IMR-90 (cell line): ENCODE measurements around the gene GTPBP4. TPM values are rescaled to one million over a fixed set of nuclear protein-coding genes. Genes with fewer than 3 reads are reported as not detected.

Experiments used
- ATAC-seq: fragments of 200-7000 bp; cut with Tn5 transposase; 2 replicates; pipeline ENCODE4 v1.9.1; 2020; ENCODE audit warnings: low read depth, mild to moderate bottlenecking, moderate library complexity
- BruUV-seq: library from RNA; stranded (reverse); fragments of 400-500 nt; replicated peaks from 2 replicates; lab custom pipeline; 2021; lab: Mats Ljungman, UMichigan
- CTCF ChIA-PET: fragments of 300-600 bp; formaldehyde crosslinking; extraction: SDS; loops from one replicate; lab custom pipeline; 2021; ENCODE audit warnings: antibody characterized with exemption; lab: Yijun Ruan, JAX
- POLR2A ChIA-PET: fragments of 300-600 bp; sonication (Branson Sonifier 250); formaldehyde crosslinking; loops from one replicate; lab custom pipeline; 2022; ENCODE audit warnings: antibody characterized with exemption; ENCODE audit not compliant: unreplicated experiment; lab: Charles Lee
- DNase-seq: peaks from one replicate; pipeline ENCODE4 v3.0.0; 2013
- H2AFZ ChIP-seq: replicated peaks from 2 replicates; pipeline ENCODE3; 2013; ENCODE audit warnings: low read length, mild to moderate bottlenecking; ENCODE audit not compliant: poor library complexity
- H2AK5ac ChIP-seq: 2 replicates; pipeline ENCODE4 v1.6.1; 2013; ENCODE audit warnings: low read depth, low read length, inconsistent platforms
- H2AK9ac ChIP-seq: replicated peaks from 2 replicates; pipeline ENCODE3; 2013; ENCODE audit warnings: mild to moderate bottlenecking, low read depth, low read length, moderate library complexity; ENCODE audit not compliant: poor library complexity
- H2BK120ac ChIP-seq: 2 replicates; pipeline ENCODE4 v1.6.1; 2013; ENCODE audit warnings: low read depth, low read length, inconsistent platforms
- H2BK15ac ChIP-seq: 3 replicates; pipeline ENCODE4 v1.6.1; 2013; ENCODE audit warnings: low read depth, low read length, inconsistent platforms
- H2BK20ac ChIP-seq: 2 replicates; pipeline ENCODE4 v1.6.1; 2013; ENCODE audit warnings: low read depth, mild to moderate bottlenecking, inconsistent platforms, low read length, moderate library complexity
- H2BK5ac ChIP-seq: 2 replicates; pipeline ENCODE4 v1.6.1; 2013; ENCODE audit warnings: mild to moderate bottlenecking, low read depth, low read length, inconsistent platforms; ENCODE audit not compliant: poor library complexity, severe bottlenecking
- H3K14ac ChIP-seq: replicated peaks from 2 replicates; pipeline ENCODE4 v1.6.1; 2013; ENCODE audit warnings: low read depth, low read length, inconsistent platforms
- H3K18ac ChIP-seq: 2 replicates; pipeline ENCODE4 v1.6.1; 2013; ENCODE audit warnings: low read depth, low read length, control low read depth
- H3K23ac ChIP-seq: 2 replicates; pipeline ENCODE4 v1.6.1; 2013; ENCODE audit warnings: low read depth, low read length, inconsistent platforms
- H3K27ac ChIP-seq: 2 replicates; pipeline ENCODE4 v1.5.1; 2013; ENCODE audit warnings: mild to moderate bottlenecking, control low read depth, low read length; ENCODE audit not compliant: insufficient read depth
- H3K27me3 ChIP-seq: 2 replicates; pipeline ENCODE4 v1.6.1; 2013; ENCODE audit warnings: low read length; ENCODE audit not compliant: control insufficient read depth, insufficient read depth
- H3K36me3 ChIP-seq: 2 replicates; pipeline ENCODE4 v1.6.1; 2013; ENCODE audit warnings: low read length, mixed read lengths; ENCODE audit not compliant: control insufficient read depth, insufficient read depth
- H3K4ac ChIP-seq: 2 replicates; pipeline ENCODE4 v1.6.1; 2013; ENCODE audit warnings: low read depth, low read length, inconsistent platforms
- H3K4me1 ChIP-seq: 2 replicates; pipeline ENCODE4 v1.6.1; 2013; ENCODE audit warnings: low read length, mixed read lengths; ENCODE audit not compliant: control insufficient read depth, insufficient read depth
- H3K4me2 ChIP-seq: 2 replicates; pipeline ENCODE4 v1.6.1; 2013; ENCODE audit warnings: low read depth, mild to moderate bottlenecking, control low read depth, low read length, moderate library complexity
- H3K4me3 ChIP-seq: 2 replicates; pipeline ENCODE4 v1.5.1; 2013; ENCODE audit warnings: low read depth, mild to moderate bottlenecking, control low read depth, low read length, moderate library complexity; ENCODE audit not compliant: insufficient read depth
- H3K56ac ChIP-seq: 2 replicates; pipeline ENCODE4 v1.6.1; 2013; ENCODE audit warnings: low read length, inconsistent platforms; ENCODE audit not compliant: insufficient read depth; ENCODE audit errors: extremely low read depth
- H3K79me1 ChIP-seq, 2 experiments: 2 replicates each; pipeline ENCODE4 v1.6.1; 2013; ENCODE audit warnings: low read length in 2 of 2, inconsistent platforms in 1 of 2, low read depth in 1 of 2
- H3K9ac ChIP-seq: 2 replicates; pipeline ENCODE4 v1.6.1; 2013; ENCODE audit warnings: low read depth, low read length, control low read depth
- H3K9me1 ChIP-seq: 2 replicates; pipeline ENCODE4 v1.6.1; 2013; ENCODE audit warnings: low read length, inconsistent platforms; ENCODE audit not compliant: insufficient read depth
- H3K9me3 ChIP-seq: 2 replicates; pipeline ENCODE4 v1.6.1; 2013; ENCODE audit warnings: low read length; ENCODE audit not compliant: control insufficient read depth, insufficient read depth
- H4K20me1 ChIP-seq: 2 replicates; pipeline ENCODE4 v1.6.1; 2013; ENCODE audit warnings: low read length, inconsistent platforms; ENCODE audit not compliant: insufficient read depth
- H4K5ac ChIP-seq: 2 replicates; pipeline ENCODE4 v1.6.1; 2013; ENCODE audit warnings: mild to moderate bottlenecking, low read depth, low read length, control low read depth
- H4K8ac ChIP-seq, 2 experiments: 2 replicates each; pipeline ENCODE4 v1.6.1; 2013; ENCODE audit warnings: low read depth in 2 of 2, low read length in 2 of 2, control low read depth in 1 of 2, inconsistent platforms in 1 of 2
- H4K91ac ChIP-seq: 2 replicates; pipeline ENCODE4 v1.6.1; 2013; ENCODE audit warnings: low read depth, low read length, inconsistent platforms; ENCODE audit not compliant: insufficient read depth
- BHLHE40 ChIP-seq: fragments of 150-350 bp; IDR thresholded peaks from 2 replicates; pipeline ENCODE4 v1.6.1; 2016; ENCODE audit warnings: mild to moderate bottlenecking, low read depth, low read length
- CEBPB ChIP-seq: IDR thresholded peaks from 2 replicates; pipeline ENCODE4 v1.6.1; 2012; ENCODE audit warnings: low read depth, low read length, improper control_type of control experiment
- CHD1 ChIP-seq: IDR thresholded peaks from 2 replicates; pipeline ENCODE4 v1.6.1; 2012; ENCODE audit warnings: low read depth, low read length, improper control_type of control experiment
- FOS ChIP-seq: fragments of 150-350 bp; IDR thresholded peaks from 2 replicates; pipeline ENCODE4 v1.6.1; 2016; ENCODE audit warnings: low read depth, low read length
- MAFK ChIP-seq: IDR thresholded peaks from 2 replicates; pipeline ENCODE4 v1.6.1; 2012; ENCODE audit warnings: low read depth, low read length, improper control_type of control experiment
- MAZ ChIP-seq: IDR thresholded peaks from 2 replicates; pipeline ENCODE4 v1.6.1; 2012; ENCODE audit warnings: low read depth, mild to moderate bottlenecking, low read length, improper control_type of control experiment, moderate library complexity, borderline replicate concordance
- MXI1 ChIP-seq: IDR thresholded peaks from 2 replicates; pipeline ENCODE4 v1.6.1; 2012; ENCODE audit warnings: low read depth, mild to moderate bottlenecking, low read length, moderate library complexity, borderline replicate concordance
- NFE2L2 ChIP-seq: fragments of 150-350 bp; IDR thresholded peaks from 2 replicates; pipeline ENCODE4 v1.6.1; 2016; ENCODE audit warnings: low read depth, mild to moderate bottlenecking, low read length
- POLR2A ChIP-seq: IDR thresholded peaks from 2 replicates; pipeline ENCODE4 v1.6.1; 2012; ENCODE audit warnings: mild to moderate bottlenecking, low read depth, low read length
- RAD21 ChIP-seq: IDR thresholded peaks from 2 replicates; pipeline ENCODE4 v1.6.1; 2012; ENCODE audit warnings: low read length, improper control_type of control experiment
- RCOR1 ChIP-seq: IDR thresholded peaks from 2 replicates; pipeline ENCODE4 v1.6.1; 2012; ENCODE audit warnings: mild to moderate bottlenecking, low read length, improper control_type of control experiment; ENCODE audit not compliant: insufficient replicate concordance
- RFX5 ChIP-seq: IDR thresholded peaks from 2 replicates; pipeline ENCODE4 v1.8.0; 2012; ENCODE audit warnings: low read depth, mild to moderate bottlenecking, low read length, moderate library complexity
- SMC3 ChIP-seq: fragments of 150-350 bp; IDR thresholded peaks from 2 replicates; pipeline ENCODE4 v1.6.1; 2016; ENCODE audit warnings: low read depth, mild to moderate bottlenecking, antibody characterized with exemption, low read length, moderate library complexity
- WGBS, 2 experiments: methylation state at CpG; one replicate each; pipeline versions ENCODE4 v1.1.5 to v1.1.7; 2013; ENCODE audit warnings: missing lambda C conversion rate in 2 of 2; ENCODE audit not compliant: insufficient read length in 1 of 2; ENCODE audit errors: extremely low coverage in 2 of 2; 5-methylcytosine and 5-hydroxymethylcytosine counted together
- dilution Hi-C: fragments of 300-500 bp; cut with HindIII; formaldehyde crosslinking; loops from one replicate; pipeline ENCODE4 v1.14.3; 2018; ENCODE audit warnings: low sequenced_read_pairs; ENCODE audit not compliant: unreplicated experiment
- in situ Hi-C: fragments of 300-500 bp; cut with MboI; formaldehyde crosslinking; loops from 3 replicates; pipeline ENCODE4 v1.14.3; 2019; ENCODE audit warnings: low sequenced_read_pairs, inconsistent platforms, mixed read lengths
- intact Hi-C: fragments of 100-400 bp; cut with micrococcal nuclease; formaldehyde crosslinking; loops from 2 replicates; pipeline ENCODE4 v1.10.0; 2022
- polyA plus RNA-seq, 3 experiments: library from polyadenylated mRNA; depleted of rRNA; stranded (reverse); fragments of >200 nt; gene quantifications; 2 replicates each; pipeline ENCODE4 v1.2.3, GENCODE V29; 2012; ENCODE audit warnings: low replicate concordance in 1 of 3
- total RNA-seq: library from RNA; depleted of rRNA; stranded (reverse); fragments of >200 nt; gene quantifications from 2 replicates; pipeline ENCODE4 v1.2.3, GENCODE V29; 2012
- TF ChIP-seq, protein P1 (sequence below): fragments of 150-350 bp; IDR thresholded peaks from 2 replicates; pipeline ENCODE4 v1.6.1; 2016; ENCODE audit warnings: low read depth, mild to moderate bottlenecking, low read length, moderate library complexity, borderline replicate concordance
- TF ChIP-seq, protein P2 (sequence below): conservative IDR thresholded peaks from 2 replicates; pipeline ENCODE4 v1.5.1; 2012; ENCODE audit warnings: mild to moderate bottlenecking, low read depth, low read length, improper control_type of control experiment
- TF ChIP-seq, protein P3 (sequence below): fragments of 150-350 bp; IDR thresholded peaks from 2 replicates; pipeline ENCODE4 v1.6.1; 2017; ENCODE audit warnings: mild to moderate bottlenecking, antibody characterized with exemption, low read length, low read depth

GTPBP4 gene
- total and polyA plus RNA-seq, 2 of the 4 experiments (the other 2 are of a cell fraction) = 46.2 to 48.6 TPM

DNA sequence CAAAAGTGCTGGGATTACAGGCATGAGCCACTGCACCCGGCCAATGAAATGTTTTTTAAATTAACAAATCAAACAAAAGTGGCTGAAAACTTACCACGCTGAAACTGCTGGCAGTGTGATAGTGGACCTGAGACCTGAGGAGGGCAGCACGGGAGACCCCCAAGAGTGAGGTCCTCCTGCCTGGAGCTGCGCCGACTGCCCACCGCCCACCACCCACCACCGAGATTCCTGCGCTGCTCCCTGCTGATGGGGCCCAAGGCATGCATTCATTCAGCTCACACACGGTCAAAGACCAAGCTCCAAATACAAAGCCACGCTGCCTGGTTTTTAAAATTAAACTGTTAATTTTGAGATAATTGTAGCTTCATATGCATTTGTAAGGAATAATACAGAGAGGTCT, 40.4 kb upstream of the GTPBP4 start:
- Histone ChIP-seq H3K36me3 (no peaks in the 10 kb centered on the region), H4K8ac (no peak overlapping the region), H3K9ac (no peak overlapping the region), H3K79me1 (no peaks in the 10 kb centered on the region), H3K56ac (no peak overlapping the region), H2AK9ac (no peak overlapping the region), H4K5ac (no peak overlapping the region), H3K4me3 (no peak overlapping the region), H3K9me1 (peaks cover 3% of the 10 kb centered on the region; the same call in 1 of the 2 replicates), H3K4me1 (no peaks in the 10 kb centered on the region), H3K27ac (no peak overlapping the region), H4K20me1 (no peaks in the 10 kb centered on the region), H3K14ac (no peak overlapping the region), H2BK15ac (no peak overlapping the region), H3K18ac (no peak overlapping the region), H2BK5ac (no peak overlapping the region), H3K9me3 (no peaks in the 10 kb centered on the region), H2AFZ (no peak overlapping the region), H4K91ac (no peak overlapping the region), H3K23ac (no peak overlapping the region), H2BK120ac (no peak overlapping the region), H2AK5ac (no peak overlapping the region), H3K4me2 (no peak overlapping the region), H2BK20ac (no peak overlapping the region), H3K4ac (no peak overlapping the region), H3K27me3 (peaks cover 16% of the 10 kb centered on the region)
- no peak for TF ChIP-seq CEBPB
- TF ChIP-seq, protein P1, sequence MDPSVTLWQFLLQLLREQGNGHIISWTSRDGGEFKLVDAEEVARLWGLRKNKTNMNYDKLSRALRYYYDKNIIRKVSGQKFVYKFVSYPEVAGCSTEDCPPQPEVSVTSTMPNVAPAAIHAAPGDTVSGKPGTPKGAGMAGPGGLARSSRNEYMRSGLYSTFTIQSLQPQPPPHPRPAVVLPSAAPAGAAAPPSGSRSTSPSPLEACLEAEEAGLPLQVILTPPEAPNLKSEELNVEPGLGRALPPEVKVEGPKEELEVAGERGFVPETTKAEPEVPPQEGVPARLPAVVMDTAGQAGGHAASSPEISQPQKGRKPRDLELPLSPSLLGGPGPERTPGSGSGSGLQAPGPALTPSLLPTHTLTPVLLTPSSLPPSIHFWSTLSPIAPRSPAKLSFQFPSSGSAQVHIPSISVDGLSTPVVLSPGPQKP = no peak
- TF ChIP-seq CHD1 = no peak
- no peak for TF ChIP-seq MXI1
- TF ChIP-seq RAD21 = no peak
- no peak for TF ChIP-seq MAFK
- TF ChIP-seq BHLHE40 = no peak
- TF ChIP-seq, protein P2, sequence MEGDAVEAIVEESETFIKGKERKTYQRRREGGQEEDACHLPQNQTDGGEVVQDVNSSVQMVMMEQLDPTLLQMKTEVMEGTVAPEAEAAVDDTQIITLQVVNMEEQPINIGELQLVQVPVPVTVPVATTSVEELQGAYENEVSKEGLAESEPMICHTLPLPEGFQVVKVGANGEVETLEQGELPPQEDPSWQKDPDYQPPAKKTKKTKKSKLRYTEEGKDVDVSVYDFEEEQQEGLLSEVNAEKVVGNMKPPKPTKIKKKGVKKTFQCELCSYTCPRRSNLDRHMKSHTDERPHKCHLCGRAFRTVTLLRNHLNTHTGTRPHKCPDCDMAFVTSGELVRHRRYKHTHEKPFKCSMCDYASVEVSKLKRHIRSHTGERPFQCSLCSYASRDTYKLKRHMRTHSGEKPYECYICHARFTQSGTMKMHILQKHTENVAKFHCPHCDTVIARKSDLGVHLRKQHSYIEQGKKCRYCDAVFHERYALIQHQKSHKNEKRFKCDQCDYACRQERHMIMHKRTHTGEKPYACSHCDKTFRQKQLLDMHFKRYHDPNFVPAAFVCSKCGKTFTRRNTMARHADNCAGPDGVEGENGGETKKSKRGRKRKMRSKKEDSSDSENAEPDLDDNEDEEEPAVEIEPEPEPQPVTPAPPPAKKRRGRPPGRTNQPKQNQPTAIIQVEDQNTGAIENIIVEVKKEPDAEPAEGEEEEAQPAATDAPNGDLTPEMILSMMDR = no peak
- TF ChIP-seq POLR2A = no peak
- no peak for TF ChIP-seq SMC3
- TF ChIP-seq FOS = no peak
- no peak for TF ChIP-seq MAZ
- no peak for TF ChIP-seq RCOR1
- no peak for TF ChIP-seq NFE2L2
- TF ChIP-seq RFX5 = no peak
- TF ChIP-seq, protein P3, sequence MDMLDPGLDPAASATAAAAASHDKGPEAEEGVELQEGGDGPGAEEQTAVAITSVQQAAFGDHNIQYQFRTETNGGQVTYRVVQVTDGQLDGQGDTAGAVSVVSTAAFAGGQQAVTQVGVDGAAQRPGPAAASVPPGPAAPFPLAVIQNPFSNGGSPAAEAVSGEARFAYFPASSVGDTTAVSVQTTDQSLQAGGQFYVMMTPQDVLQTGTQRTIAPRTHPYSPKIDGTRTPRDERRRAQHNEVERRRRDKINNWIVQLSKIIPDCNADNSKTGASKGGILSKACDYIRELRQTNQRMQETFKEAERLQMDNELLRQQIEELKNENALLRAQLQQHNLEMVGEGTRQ = no peak
- no TSS peak for BruUV-seq
- ChIA-PET CTCF (interaction anchor here (1.1 kb wide), 1 partner anchor 10 kb away, joined by 3 read pairs; no protein-coding TSS in a partner anchor), POLR2A (no interaction called here)
- no CpG with 5 or more reads among the region's 10 CpGs for WGBS, 2 experiments
- intact Hi-C loops (no loop called here), in situ Hi-C loops (no loop called here), dilution Hi-C loops (no loop called here)
- ATAC-seq (no peak), DNase-seq (no peak)
